Medulla oblongata (tissue), 1 donor: ENCODE results near the gene ADRB1.

Experiments used
- DNase-seq: peaks from one replicate; pipeline ENCODE4 v3.0.0-alpha.2; 2015; ENCODE audit errors: extremely low spot score

The ADRB1 gene

GRCh38 chr10:114057855-114058254 lies 14.2 kb downstream of the ADRB1 start:
- DNase-seq = no peak

GRCh38 chr10:114058297-114058696 lies 14.6 kb downstream of the ADRB1 start:
- DNase-seq = no peak

- DNase-seq = no peak
Observed at GRCh38 chr10:114059561-114059960, 15.9 kb downstream of the ADRB1 start.

- no peak for DNase-seq
Observed at GRCh38 chr10:114060456-114060855, 16.8 kb downstream of the ADRB1 start.

GRCh38 chr10:114061148-114061547 lies 17.5 kb downstream of the ADRB1 start:
- no peak for DNase-seq

GRCh38 chr10:114061789-114062188 lies 18.1 kb downstream of the ADRB1 start:
- DNase-seq = no peak

GRCh38 chr10:114064151-114065048 lies 20.7 kb downstream of the ADRB1 start:
- no peak for DNase-seq

- no peak for DNase-seq
Observed at GRCh38 chr10:114065049-114065435, 21.4 kb downstream of the ADRB1 start.

- DNase-seq = no peak
Observed at GRCh38 chr10:114068054-114068707, 24.5 kb downstream of the ADRB1 start.

GRCh38 chr10:114070710-114071109 lies 27.0 kb downstream of the ADRB1 start:
- no peak for DNase-seq

GRCh38 chr10:114071178-114071577 lies 27.5 kb downstream of the ADRB1 start:
- DNase-seq = no peak

- DNase-seq = no peak
Observed at GRCh38 chr10:114073395-114074186, 29.9 kb downstream of the ADRB1 start.

- no peak for DNase-seq
Observed at GRCh38 chr10:114075093-114075492, 31.4 kb downstream of the ADRB1 start.

GRCh38 chr10:114077347-114077746 lies 33.7 kb downstream of the ADRB1 start:
- peak; percentile 61 for DNase-seq

GRCh38 chr10:114077815-114078219 lies 34.2 kb downstream of the ADRB1 start:
- DNase-seq = no peak

- no peak for DNase-seq
Observed at GRCh38 chr10:114078346-114078745, 34.7 kb downstream of the ADRB1 start.

- no peak for DNase-seq
Observed at GRCh38 chr10:114079421-114079820, 35.8 kb downstream of the ADRB1 start.

- no peak for DNase-seq
Observed at GRCh38 chr10:114081911-114082583, 38.4 kb downstream of the ADRB1 start.

GRCh38 chr10:114083040-114083439 lies 39.4 kb downstream of the ADRB1 start:
- no peak for DNase-seq

- no peak for DNase-seq
Observed at GRCh38 chr10:114084215-114084614, 40.5 kb downstream of the ADRB1 start.

- DNase-seq = no peak
Observed at GRCh38 chr10:114087255-114087654, 43.6 kb downstream of the ADRB1 start.

- DNase-seq = no peak
Observed at GRCh38 chr10:114087655-114088054, 44.0 kb downstream of the ADRB1 start.
